Amniotic stem cell (primary cell): Measurements from ENCODE around the gene SPDYE5.

Source experiments
- DNase-seq: peaks from one replicate; lab custom pipeline; 2025; lab: John Stamatoyannopoulos, UW

SPDYE5 gene

GRCh38 chr7:75537731-75538130 lies 45.6 kb downstream of the SPDYE5 start:
- no peak for DNase-seq

- DNase-seq: no peak
Measured at GRCh38 chr7:75546237-75547015, 54.3 kb downstream of the SPDYE5 start.
